Fibroblast of skin of right quadriceps (primary cell): Measurements from ENCODE around the gene GXYLT2.
"Not testable (repeated sequence)": the region's sequence is repeated elsewhere in the genome, so short reads cannot be mapped to it uniquely, and the experiment has no call there.

Experiments
- DNase-seq: peaks from one replicate; pipeline ENCODE4 v3.0.0-alpha.2; 2013

Gene GXYLT2

GRCh38 chr3:72976281-72976741, 88.5 kb downstream of the GXYLT2 start:
- DNase-seq = peak; percentile 28

DNA sequence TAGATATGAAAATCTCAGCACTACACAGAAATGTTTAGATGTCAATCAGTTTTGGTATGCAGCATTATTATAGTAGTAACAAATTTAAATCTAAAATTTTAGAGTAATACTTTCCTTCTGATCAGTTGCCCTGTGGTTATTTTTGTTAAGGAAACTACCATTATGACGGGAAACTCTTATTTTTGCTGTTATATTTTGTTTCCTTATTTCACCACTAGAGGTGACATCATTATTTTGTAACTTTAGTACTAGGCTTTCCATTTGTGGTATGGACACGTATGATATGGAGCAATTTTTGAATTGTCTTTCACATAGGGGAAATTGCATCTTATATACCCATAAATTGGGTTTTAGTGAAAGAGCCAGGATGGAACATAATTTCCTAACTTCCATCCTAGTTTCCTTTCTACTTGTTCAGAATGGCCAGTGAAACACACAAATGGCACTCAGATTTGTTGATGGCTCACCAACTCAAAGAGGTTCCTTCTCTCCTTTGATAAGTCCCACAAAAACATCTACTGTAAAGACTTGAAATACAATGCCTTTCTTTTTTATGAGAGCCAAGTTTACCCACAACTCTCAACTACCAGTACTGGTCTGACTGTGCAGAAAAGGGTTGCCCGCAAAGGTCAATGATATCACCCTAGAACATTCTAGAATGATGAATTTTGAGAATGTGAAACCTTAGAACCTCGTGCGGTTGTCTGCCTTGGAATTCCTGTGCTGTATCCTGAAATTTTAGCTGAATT, 89.4 kb downstream of the GXYLT2 start:
- DNase-seq = no peak

DNA sequence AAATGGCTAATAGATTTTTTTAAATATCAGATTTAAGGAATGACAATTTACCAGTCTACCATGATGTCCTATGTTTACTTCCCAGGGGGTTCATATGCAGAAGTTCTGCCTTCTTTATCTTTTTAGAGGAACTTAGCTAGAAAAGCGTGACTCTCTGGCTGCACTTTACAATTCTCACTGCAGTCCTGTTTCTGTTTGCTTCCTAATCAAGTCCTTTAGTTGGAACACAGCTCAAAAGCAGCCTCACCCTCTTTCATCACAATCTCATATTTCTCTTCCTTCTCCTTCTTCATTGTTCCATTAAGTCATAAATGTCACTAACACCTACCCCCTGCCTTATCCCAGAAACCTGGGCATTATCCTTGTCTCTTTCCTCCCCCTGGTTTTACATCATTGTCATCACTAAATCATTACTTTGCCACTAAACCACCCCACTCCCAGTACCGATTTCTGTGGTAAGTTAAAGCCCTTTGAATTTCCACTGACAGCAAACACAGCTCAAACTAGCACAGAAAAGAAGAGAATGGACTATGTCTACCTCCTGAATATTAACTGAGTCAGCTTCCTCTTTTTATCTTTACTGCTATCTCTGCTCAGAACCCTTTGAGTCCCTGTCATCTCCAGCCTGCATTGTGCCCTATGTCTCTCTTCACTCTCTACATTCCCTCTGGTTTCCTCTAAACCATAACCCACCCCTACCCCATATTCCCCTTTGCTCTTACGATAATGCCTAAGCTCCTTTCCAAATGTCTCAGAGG, 94.9 kb downstream of the GXYLT2 start:
- no peak for DNase-seq

DNA sequence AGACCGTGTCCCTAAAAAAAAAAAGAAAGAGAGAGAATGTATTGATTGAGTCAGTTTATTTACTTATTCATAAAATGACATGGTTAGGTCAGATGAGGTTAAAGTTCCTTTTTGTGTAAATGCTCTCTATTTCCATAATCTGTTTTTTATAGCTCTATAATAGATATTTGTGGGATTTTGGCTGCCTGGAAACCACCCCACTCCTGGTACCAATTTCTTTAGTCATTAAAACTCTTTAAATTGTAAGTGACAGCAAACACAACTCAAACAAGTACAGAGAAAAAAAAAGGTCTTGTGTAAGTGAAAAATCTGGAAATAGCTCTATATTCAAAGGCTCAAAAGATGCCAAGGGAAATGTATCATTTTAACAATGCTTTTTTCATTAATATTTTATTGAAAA, 97.7 kb downstream of the GXYLT2 start:
- no peak for DNase-seq

DNA sequence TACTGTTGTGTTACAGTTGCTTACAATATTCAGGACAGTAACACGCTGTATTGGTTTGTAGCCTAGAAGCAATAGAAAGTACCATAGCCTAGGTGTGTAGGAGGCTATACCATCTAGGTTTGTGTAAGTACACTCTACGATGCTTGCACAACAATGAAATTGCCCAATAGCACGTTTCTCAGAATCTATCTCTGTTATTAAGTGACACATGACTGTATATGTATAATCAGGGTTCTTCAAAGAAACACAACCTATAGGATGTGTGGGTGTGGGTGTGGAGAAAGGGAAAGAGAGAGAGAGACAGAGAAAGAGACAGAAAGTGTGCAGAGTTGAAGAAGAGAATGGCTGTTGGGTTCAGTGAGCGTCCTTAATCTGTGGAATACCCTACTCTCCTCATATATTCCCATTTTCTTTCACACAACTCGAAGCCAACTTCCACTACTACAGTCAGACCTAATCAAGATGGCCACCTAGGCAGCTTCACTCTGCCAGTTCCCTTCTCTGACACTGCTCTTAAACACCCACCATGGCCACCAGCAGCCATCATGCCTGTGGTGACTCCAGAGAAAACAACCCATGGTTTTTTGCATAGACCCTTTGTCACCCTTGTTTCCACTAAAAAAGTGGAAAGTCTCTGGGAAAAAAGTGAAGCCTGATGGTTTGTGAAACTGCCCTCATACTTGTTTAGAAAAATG, 103.0 kb downstream of the GXYLT2 start:
- no peak for DNase-seq

GRCh38 chr3:72991522-72991921, 103.7 kb downstream of the GXYLT2 start:
- DNase-seq = no peak

DNA sequence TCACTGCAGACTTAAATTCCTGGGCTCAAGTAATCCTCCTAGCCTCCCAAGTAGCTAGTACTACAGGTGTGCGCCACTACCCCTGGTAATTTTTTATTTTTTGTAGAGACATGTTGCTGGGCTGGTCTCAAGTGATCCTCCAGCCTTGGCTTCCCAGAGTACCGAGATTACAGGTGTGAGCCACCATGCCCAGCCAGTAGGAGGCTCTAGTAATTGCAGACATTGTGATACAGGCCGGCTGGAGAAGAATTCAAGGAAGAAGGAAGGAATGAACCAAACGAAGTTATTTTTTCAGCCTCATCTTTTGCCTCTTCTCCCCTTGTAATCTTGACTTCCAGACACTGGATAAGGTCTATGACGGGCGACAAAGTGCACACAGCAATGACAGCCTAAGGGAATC, 105.5 kb downstream of the GXYLT2 start:
- no peak for DNase-seq

GRCh38 chr3:72995337-72995736, 107.5 kb downstream of the GXYLT2 start:
- no peak for DNase-seq

DNA sequence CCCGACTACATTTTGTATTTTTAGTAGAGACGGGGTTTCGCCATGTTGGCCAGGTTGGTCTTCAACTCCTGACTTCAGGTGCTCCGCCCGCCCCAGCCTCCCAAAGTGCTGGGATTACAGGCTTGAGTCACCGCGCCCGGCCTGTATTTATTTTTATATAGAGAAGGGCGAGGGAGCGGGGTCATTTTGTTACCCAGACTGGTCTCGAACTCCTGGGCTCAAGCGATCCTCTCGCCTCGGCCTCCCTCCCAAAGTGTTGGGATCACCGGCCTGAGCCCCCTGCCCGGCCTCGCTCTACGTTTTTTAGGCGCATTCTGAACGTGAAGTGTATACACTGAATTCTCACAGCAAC, 108.3 kb downstream of the GXYLT2 start:
- DNase-seq = no peak

GRCh38 chr3:72996473-72997333, 108.9 kb downstream of the GXYLT2 start, which contains the start of gene PPP4R2:
Gene PPP4R2 (plus strand): TSS chr3:72996811. CDS start chr3:72997038, 227 bp downstream.
- DNase-seq = peak; percentile 93

GRCh38 chr3:72997421-72997961, 109.6 kb downstream of the GXYLT2 start:
- DNase-seq = peak; percentile 67

DNA sequence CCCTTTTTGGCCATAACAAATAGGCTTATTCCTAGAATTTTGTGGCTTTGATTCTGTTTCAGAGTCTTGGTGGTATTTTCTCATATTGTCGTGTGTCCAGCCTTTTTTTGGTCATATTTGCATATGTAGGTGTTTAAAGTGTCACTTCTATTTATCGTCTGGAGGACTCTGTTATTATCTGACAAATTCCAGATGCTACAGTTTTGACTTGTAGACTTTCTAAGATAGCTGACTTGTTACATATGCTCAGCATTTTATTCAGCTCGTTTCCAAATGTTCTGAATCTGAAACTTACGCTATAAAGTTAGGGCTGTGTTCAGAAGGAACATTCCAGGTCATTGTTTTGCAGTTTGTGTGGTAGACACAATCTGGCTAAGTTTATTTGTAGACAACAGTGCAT, 110.6 kb downstream of the GXYLT2 start:
- no peak for DNase-seq

- DNase-seq = no peak
Measured at GRCh38 chr3:72999951-73000350, 112.1 kb downstream of the GXYLT2 start.

- not testable (repeated sequence) for DNase-seq
Measured at GRCh38 chr3:73003050-73003449, 115.2 kb downstream of the GXYLT2 start.

DNA sequence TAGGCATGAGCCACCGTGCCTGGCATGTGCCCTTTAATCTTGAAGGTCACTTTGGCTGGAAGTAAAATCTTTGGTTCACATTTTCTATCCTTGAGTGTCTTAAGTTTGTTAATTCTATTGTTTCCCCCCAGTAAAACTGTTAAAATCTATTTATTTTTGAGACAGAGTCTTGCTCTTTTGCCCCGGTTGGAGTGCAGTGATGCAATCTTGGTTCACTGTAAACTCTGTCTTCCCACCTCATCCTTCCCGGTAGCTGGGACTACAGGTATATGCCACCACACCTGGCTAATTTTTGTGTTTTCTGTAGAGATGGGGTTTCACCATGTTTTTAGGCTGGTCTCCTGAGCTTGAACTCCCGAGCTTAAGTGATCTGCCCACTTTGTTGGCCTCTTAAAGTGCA, 116.5 kb downstream of the GXYLT2 start:
- DNase-seq = no peak

- no peak for DNase-seq
Measured at GRCh38 chr3:73007992-73008712, 120.3 kb downstream of the GXYLT2 start.

DNA sequence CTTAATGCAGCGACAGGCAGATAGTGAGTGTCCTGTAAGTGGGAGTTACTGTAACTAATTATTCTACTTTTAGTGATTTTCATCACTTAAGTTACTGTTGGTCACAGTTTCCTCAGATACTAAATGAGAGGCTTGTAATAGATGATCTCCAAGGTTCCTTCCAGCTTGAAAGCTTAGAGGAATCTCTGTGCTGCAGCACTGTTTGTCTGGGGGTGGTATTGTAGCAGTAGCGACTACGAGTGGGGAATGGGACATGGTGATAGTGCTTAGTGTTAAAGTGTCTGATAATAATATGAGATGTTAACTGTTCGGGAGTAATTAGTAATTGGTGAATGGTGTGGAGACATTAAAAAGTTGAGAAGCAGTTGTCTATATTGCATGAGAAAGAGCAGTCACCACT, 121.2 kb downstream of the GXYLT2 start:
- no peak for DNase-seq

- DNase-seq = no peak
Measured at GRCh38 chr3:73009750-73010149, 121.9 kb downstream of the GXYLT2 start.

DNA sequence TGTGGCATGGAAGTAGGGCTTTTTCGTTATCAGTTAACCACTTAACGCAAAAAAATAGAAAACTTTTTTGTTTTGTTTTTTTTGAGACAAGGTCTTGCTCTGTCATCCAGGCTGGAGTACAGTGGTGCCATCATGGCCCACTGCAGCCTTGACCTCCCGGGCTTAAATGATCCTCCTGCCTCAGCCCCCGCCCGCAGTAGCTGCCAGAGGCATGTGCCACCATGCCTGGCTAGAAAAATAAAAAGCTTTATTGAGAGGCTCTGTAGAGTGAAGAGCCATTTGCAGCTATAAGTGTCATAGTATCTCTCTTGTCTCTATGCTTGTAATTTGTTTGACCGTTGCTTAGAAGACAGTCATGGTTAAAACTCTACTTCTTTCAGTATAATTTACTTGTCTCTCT, 122.3 kb downstream of the GXYLT2 start:
- DNase-seq = no peak

- no peak for DNase-seq
Measured at GRCh38 chr3:73018298-73018697, 130.5 kb downstream of the GXYLT2 start.

DNA sequence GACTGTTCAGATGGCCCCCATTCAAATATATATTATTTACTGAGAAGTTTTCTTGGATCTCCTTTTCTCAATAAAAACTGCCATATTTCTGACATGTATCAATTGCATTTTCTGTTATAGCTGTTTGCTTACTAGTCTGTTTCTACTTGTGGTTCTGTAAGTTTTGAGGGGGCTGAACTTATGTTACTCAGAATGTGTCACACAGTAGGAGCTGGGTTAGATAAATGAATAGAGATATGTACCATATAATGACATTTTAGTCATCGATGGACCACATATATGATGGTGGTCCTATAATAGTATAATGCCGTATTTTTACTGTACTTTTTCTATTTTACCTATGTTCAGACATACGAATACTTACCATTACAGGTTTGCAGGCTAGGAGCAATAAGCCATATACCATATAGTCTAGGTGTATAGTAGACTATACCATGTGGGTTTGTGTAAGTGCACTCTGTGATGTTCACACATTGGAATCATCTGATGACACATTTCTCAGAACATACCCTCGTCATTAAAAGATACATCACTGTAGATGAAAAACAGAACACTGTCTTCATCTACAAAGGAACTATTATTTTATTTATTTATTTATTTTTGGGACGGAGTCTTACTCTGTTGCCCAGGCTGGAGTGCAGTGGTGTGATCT, 131.1 kb downstream of the GXYLT2 start:
- peak; percentile 21 for DNase-seq
